CD4-positive, alpha-beta T cell treated with Interleukin-15 for 1 hour (primary cell): ENCODE results near the gene SFR1.
"Not testable (repeated sequence)": the region's sequence is repeated elsewhere in the genome, so short reads cannot be mapped to it uniquely, and the experiment has no call there.

Source experiments
- DNase-seq: peaks from one replicate; pipeline ENCODE4 v3.0.0-alpha.2; 2020

Gene SFR1

DNA sequence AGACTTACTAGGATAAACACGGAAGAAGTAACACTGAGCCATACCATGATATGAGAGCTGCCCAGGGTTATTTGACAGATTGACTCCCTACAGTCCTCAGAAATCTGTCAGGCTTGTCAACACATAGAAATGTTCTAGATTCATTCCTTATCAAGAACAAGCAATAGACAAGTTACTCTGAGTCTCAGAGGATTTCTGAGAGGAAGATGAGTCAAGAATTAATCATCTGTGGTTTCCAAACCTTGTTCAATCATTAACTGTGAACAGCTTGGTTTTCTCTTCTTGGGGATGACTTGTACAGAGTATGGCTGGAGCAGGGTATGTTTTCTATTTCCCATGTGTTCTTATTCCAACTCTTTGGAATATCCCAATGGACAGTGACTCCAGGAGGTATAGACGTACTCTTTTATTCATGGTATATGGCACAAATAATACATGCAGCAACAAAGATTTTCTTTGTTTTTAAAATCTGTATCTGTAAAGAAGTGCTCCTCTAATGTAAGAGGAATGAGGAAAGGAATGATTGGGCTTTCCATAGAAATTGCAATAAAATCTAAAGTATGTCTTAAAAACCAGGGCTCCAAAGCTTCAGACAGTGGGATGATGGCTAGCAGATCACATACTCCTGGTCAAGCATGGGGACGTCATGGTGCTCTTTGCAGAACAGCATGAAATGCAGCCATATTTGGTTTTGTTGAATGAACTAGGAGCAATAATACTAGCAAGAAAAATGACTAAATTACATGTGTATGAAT lies 11.9 kb upstream of the SFR1 start:
- DNase-seq, result no peak

GRCh38 chr10:104113376-104113956 lies 8.5 kb upstream of the SFR1 start:
- DNase-seq, result no peak

- DNase-seq, result no peak
Observed at GRCh38 chr10:104117839-104118323, 4.1 kb upstream of the SFR1 start.

GRCh38 chr10:104119996-104120395 lies 2.0 kb upstream of the SFR1 start:
- DNase-seq, result no peak

- no peak for DNase-seq
Observed at GRCh38 chr10:104120512-104120902, 1.5 kb upstream of the SFR1 start.

DNA sequence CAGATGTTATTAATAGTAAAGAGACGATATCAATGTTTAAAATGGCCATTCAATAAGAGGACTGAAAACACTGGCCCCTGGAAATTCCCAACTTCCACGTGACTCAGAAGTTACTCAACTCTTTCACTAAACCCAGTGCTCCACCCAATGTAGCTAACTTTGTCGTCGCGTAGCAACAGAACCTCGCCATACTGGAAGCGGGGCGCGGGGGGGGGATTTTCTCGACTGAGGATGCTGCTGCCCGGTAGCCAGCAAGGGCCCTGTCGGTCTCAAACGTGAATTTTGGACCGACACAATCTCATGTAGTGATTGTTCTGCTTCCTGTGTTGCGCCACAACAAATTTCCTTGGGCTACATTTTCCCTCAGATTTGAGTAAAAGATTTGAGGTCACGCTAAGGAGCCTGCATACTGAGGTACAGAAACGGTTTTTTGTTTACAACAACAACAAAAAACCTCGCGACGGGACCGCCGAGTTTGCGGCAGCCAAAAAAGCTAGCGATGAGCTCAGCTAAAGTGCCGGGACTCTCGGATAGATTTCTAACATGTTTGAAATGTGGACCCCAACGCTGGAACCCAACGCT lies 977 bp upstream of the SFR1 start:
- DNase-seq, result peak; percentile 93

DNA sequence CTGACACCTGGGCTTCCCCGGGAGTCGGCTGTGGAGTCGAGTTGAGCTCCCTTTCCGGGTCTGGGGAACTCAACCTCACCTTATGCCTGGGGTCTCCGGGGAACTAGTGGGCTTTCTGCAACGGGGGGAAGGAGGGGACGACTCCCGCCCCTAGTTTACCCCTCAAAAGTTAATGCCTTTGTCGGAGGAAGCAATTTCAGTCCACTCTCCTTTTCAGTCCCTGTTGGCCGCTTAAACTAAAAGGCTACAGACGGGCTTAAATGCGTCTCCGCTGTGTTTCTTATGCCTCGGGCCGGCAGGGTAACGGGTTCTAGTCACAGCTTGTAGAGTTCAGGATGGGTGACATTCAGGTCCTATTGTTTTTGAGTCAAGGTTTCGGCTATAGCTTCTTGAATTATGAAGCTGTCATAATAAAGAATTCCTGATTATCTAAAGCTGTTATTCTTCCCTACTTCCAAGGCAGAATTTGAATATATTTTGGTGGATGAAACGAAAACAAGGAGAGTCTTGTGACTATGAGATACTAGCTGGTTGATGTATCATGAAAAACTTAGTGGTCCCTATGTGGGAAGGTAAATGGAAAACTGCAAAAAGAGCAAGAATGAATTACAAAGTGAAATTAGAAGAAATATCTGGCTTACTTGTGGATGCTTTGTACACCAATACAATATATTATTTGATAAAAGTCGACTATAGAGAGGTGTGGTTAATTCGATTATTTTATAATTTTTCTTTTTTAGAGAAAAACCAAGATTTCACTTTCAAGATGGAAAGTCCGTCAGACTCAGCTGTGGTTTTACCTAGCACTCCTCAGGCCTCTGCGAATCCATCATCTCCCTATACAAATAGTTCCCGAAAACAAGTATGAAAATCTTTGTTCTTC lies 495 bp downstream of the SFR1 start:
- no peak for DNase-seq

GRCh38 chr10:104123397-104123796 lies 1.4 kb downstream of the SFR1 start:
- no peak for DNase-seq

- DNase-seq, result no peak
Observed at GRCh38 chr10:104127411-104127810, 5.4 kb downstream of the SFR1 start.

DNA sequence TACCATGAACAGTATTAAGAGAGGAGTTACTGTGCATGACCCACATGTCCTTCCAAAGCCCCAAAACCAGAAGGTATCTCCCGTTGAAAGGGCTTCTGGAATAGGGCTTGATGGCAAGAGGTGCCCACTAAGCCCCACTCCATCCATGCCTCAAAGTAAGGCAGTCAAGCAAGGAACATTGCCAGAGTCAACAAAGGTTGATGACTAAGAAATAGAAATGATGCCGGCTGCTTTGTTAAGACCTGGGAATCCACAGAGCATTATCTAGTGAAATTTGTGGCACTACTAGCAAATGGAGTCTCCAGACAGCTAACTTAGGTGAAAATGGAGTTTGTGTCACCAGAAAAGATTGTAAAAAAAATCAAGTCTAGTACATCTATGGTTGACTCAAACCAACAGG lies 6.2 kb downstream of the SFR1 start:
- no peak for DNase-seq

GRCh38 chr10:104130041-104130440 lies 8.1 kb downstream of the SFR1 start:
- no peak for DNase-seq

DNA sequence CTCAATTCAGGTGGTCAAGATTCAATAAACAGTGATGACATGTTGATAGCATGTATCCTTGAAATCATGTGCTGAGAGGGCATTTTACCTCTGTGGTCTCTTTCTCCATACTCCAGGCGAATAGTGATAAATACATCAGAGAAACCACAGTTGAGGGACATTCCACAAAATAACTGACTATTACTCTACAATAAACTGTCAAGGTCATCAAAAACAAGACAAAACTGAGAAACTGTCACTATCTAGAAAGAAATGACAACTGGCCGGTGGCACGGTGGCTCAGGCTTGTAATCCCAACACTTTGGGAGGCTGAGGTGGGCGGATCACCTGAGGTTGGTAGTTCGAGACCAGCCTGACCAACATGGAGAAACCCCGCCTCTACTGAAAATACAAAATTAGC lies 16.2 kb downstream of the SFR1 start:
- DNase-seq, result no peak

- DNase-seq, result no peak
Observed at GRCh38 chr10:104139221-104139620, 17.2 kb downstream of the SFR1 start.

GRCh38 chr10:104142081-104142480 lies 20.1 kb downstream of the SFR1 start:
- DNase-seq, result no peak

- no peak for DNase-seq
Observed at GRCh38 chr10:104143829-104144228, 21.9 kb downstream of the SFR1 start.

- DNase-seq, result no peak
Observed at GRCh38 chr10:104144931-104145330, 23.0 kb downstream of the SFR1 start.

DNA sequence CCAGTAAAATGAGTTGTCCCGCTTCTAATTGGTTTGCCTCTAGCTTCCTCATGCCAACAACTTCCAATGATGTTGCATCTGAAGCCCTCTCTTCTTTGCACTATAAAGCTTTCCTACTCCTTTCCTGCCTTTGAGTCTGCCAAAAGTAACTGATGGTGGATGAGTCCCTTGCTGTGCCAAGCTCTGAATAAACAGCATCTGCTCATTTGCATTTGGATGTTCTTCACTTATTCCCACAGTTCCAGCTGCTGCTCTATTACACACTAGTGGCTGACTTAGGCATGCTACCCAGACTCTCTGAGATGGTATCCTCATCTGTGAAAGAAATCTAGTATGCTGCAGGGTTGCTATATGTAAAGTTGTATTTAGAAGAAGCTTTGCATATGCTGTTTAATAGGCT lies 24.9 kb downstream of the SFR1 start:
- DNase-seq, result no peak

- no peak for DNase-seq
Observed at GRCh38 chr10:104150139-104150538, 28.2 kb downstream of the SFR1 start.

DNA sequence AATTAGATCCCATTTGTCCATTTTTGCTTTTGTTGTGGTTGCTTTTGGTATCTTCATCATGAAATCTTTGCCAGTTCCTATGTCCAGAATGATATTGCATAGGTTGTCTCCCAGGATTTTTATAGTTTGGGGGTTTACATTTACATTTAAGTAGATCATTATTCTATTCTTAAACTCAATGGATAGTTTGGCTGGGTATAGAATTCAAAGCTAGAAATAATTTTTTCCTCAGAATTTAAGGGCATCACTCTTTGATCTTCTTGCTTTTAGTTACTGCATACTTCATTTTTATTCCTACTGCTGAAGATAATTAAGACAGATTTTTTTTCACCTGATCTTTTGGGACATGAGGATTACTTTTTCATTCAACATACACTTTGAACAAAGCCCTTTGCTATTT lies 29.8 kb downstream of the SFR1 start:
- no peak for DNase-seq

DNA sequence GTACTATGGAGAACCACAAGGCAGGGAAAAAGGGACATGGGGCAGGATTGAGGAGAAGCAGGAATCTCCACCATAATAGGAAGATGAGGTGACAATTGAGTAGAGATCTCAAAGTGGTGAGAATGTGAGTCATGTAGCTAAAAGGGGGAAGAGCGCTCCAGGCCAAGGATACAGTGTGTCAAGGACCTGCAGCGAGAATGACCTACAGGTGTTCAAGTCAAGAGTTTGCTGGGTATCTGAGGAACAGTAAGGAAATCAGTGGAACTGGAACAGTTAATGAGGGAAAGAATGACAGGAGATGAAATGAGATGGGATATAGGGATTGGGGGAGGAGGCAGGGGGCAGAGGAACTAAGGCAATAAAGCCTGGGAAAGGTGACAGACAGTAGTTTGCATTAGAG lies 33.6 kb downstream of the SFR1 start:
- DNase-seq, result no peak

GRCh38 chr10:104170610-104171254 lies 48.8 kb downstream of the SFR1 start:
- DNase-seq, result no peak

- DNase-seq, result not testable (repeated sequence)
Observed at GRCh38 chr10:104174136-104174535, 52.2 kb downstream of the SFR1 start.
